Effector memory CD8-positive, alpha-beta T cell (primary cell): ENCODE data around the gene FAM171A1.
"Not testable (repeated sequence)": the region's sequence is repeated elsewhere in the genome, so short reads cannot be mapped to it uniquely, and the experiment has no call there.

Experiments
- ATAC-seq: fragments of 150-1000 bp; cut with Tn5 transposase; replicated peaks from 2 replicates; pipeline ENCODE4 v1.10.0; 2021; ENCODE audit warnings: mild to moderate bottlenecking, moderate library complexity
- DNase-seq, 3 experiments: peaks; one replicate each; pipeline ENCODE4 v3.0.0; 2021
- H3K27ac Mint-ChIP-seq, 2 donors: one replicate each; pipeline ENCODE4 v1.8.0; 2022; ENCODE audit warnings: mild to moderate bottlenecking in 2 of 2, mixed read lengths in 2 of 2, moderate library complexity in 2 of 2
- H3K27me3 Mint-ChIP-seq, 2 donors: one replicate each; pipeline ENCODE4 v1.8.0; 2022; ENCODE audit warnings: mixed read lengths in 2 of 2
- H3K36me3 Mint-ChIP-seq: one replicate; pipeline ENCODE4 v1.8.0; 2022; ENCODE audit warnings: mild to moderate bottlenecking, moderate library complexity, mixed read lengths; ENCODE audit not compliant: insufficient read depth
- H3K4me1 Mint-ChIP-seq, 2 donors: one replicate each; pipeline ENCODE4 v1.8.0; 2022; ENCODE audit warnings: low read depth in 2 of 2, mixed read lengths in 2 of 2
- H3K4me3 Mint-ChIP-seq, 2 donors: one replicate each; pipeline ENCODE4 v1.8.0; 2022; ENCODE audit warnings: mild to moderate bottlenecking in 2 of 2, mixed read lengths in 2 of 2, moderate library complexity in 2 of 2
- H3K9me3 Mint-ChIP-seq, 2 donors: one replicate each; pipeline ENCODE4 v1.8.0; 2022; ENCODE audit warnings: mixed read lengths in 2 of 2

Gene FAM171A1

DNA sequence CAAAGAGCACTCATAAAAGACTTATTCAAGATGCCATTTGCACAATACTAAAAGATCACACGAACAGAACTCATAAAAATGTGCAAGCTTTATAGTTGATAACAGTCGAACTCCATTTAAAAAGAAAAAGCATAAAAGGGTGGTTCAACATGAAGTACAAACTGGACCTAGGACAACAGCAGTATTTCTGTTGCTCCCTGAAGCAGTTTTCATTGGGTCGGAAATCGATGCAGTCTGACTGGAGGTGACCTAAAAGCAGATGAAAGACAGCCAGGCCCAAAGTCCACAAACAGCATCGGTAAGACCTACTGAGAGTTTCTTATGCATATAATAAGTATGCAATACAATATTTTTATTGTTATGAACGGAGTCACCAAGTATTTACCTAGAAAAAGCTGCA is 23.9 kb downstream of the FAM171A1 start:
- no peak for DNase-seq
- H3K4me3 Mint-ChIP-seq: no peak overlapping the region
- H3K4me1 Mint-ChIP-seq: no peaks in the 10 kb centered on the region
- H3K27me3 Mint-ChIP-seq: peaks cover 45 to 74% of the 10 kb centered on the region in 2 donors
- no peak overlapping the region for H3K27ac Mint-ChIP-seq
- H3K9me3 Mint-ChIP-seq: no peaks in the 10 kb centered on the region
- H3K36me3 Mint-ChIP-seq: peaks cover 3% of the 10 kb centered on the region
- ATAC-seq: no peak

DNA sequence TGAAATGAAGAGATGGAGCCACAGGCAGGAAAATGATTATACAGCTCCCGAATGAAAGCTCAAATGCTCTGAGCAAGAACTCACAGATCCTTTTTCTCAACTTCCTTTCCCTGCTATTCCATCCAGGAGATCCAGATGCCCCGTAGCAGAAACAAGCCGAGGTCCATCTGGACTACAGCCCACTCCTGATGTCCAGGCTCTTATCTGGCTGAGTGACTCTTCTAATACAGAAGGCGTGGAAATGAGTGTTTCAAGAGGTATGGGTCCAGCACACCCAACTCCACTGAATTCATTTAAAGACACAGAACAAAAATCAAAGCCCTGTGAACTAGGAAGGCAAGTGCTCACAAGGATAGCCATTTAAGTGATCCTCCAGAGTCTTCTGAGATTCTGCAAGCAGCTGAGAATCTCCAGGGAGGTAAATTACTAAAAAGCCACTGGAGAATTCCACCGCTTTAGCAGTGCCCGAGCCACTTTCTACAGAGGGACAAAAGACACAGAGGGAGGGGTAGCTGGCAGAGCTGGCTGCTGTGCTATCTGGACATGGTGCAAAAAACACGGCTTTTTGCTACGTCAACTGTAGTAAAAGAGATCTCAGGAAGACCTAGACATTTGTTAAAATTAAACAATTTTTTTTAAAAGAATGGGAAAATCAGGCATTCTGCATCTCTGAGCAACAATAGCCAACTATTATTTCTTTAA is 24.5 kb downstream of the FAM171A1 start:
- ATAC-seq (no peak), DNase-seq (no peak)
- no peaks in the 10 kb centered on the region for H3K9me3 Mint-ChIP-seq
- peaks cover 3% of the 10 kb centered on the region for H3K36me3 Mint-ChIP-seq
- H3K4me3 Mint-ChIP-seq: no peak overlapping the region
- H3K27ac Mint-ChIP-seq: no peak overlapping the region
- H3K4me1 Mint-ChIP-seq: no peaks in the 10 kb centered on the region
- peaks cover 43 to 77% of the 10 kb centered on the region in 2 donors for H3K27me3 Mint-ChIP-seq

DNA sequence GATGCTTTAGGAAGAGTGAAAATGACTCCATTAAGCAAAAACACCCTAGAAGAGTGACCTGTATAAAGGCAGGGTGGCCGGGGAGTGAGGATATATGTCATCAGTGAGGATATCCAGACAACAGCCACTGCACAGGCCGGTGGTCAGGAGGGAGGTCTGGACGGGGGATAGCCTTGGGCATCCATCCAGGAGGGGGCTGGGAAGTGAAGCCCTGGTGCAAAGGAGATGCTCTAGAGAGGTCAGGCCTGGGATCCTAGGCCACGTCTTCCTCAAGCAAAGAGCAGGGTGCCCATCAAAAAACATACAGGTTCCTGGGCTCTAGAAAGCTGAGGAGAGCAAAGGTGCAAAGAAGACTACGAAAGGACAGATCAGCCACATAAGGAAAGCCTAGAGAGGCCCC is 25.6 kb downstream of the FAM171A1 start:
- ATAC-seq: no peak

DNA sequence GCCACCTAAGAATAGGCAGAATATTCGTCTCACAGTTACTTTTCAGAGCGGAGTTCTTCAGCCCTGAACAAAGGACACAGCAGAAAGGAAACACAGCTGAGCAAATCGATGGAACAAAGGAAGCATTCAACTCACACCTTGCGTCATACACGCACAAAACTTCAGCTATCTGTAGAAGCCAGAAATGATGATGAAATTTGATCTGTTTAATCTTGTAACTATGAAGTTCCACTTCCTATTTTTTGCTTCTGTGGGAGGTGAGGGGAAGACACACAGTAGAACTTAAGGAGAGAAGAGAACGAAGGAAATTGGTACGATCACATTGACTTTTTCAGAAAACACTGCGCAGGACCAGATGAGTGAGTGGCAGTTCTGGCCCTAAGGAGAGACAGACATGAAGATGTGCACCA is 26.2 kb downstream of the FAM171A1 start:
- Mint-ChIP-seq H3K27me3 (peaks cover 31 to 77% of the 10 kb centered on the region in 2 donors), H3K4me1 (no peaks in the 10 kb centered on the region), H3K9me3 (no peaks in the 10 kb centered on the region), H3K36me3 (peaks cover 3% of the 10 kb centered on the region), H3K4me3 (no peak overlapping the region), H3K27ac (no peak overlapping the region)
- DNase-seq: no peak
- no peak for ATAC-seq

More for the DNA sequence above, 25.6 kb downstream of the FAM171A1 start:
- Mint-ChIP-seq H3K36me3 (peaks cover 3% of the 10 kb centered on the region), H3K4me1 (no peaks in the 10 kb centered on the region), H3K4me3 (no peak overlapping the region), H3K27me3 (peaks cover 32 to 75% of the 10 kb centered on the region in 2 donors), H3K27ac (no peak overlapping the region), H3K9me3 (no peaks in the 10 kb centered on the region)
- DNase-seq: no peak

DNA sequence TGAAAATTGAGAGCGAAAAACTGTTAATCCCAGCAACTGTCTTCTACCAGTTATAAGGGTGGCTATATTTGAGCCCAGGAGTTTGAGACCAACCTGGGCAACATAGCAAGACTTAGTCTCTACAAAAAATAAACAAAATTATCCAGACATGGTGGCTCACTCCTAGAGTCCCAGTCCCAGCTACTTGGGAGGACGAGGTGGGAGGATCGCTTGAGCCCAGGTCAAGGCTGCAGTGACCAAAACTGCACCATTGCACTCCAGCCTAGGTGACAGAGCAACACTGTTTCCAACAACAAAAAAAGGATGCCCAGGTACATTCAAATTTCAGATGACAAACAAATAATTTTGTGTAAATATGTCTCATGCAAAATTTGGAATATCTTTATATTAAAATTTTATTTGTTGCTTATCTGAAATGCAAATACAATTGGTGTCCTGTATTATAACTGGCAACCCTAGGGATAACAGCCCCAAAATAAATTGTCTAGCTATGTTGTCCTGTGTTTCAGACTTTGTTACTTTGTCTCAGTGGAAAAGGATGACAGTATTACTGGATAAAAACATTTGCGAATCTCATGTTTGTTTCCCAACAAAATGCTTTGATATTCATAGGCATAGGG is 26.7 kb downstream of the FAM171A1 start:
- ATAC-seq (no peak), DNase-seq (no peak)
- Mint-ChIP-seq H3K4me3 (no peak overlapping the region), H3K27ac (no peak overlapping the region), H3K4me1 (no peaks in the 10 kb centered on the region), H3K9me3 (no peaks in the 10 kb centered on the region), H3K36me3 (peaks cover 3% of the 10 kb centered on the region), H3K27me3 (peaks cover 29 to 77% of the 10 kb centered on the region in 2 donors)

DNA sequence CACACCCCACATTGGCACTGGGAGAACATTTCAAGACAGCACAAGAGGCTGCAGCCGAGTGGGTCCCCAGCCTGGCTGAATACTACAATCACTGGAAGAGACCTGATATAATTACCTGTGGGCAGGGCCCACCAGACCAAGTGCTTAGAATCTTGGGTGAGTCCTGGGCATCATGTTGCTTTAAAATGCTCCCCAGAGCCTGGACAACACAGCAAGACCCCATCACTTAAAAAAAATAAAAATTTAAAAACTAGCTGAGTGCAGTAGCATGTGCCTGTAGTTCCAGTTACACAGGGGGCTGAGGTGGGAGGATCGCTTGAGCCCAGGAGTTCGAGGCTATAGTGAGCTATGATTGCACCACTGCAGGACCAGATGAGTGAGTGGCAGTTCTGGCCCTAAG is 28.1 kb downstream of the FAM171A1 start:
- Mint-ChIP-seq H3K9me3 (no peaks in the 10 kb centered on the region), H3K4me3 (no peak overlapping the region), H3K27me3 (peaks cover 25 to 76% of the 10 kb centered on the region in 2 donors), H3K27ac (no peak overlapping the region), H3K36me3 (peaks cover 3% of the 10 kb centered on the region), H3K4me1 (no peaks in the 10 kb centered on the region)
- DNase-seq (no peak), ATAC-seq (no peak)

DNA sequence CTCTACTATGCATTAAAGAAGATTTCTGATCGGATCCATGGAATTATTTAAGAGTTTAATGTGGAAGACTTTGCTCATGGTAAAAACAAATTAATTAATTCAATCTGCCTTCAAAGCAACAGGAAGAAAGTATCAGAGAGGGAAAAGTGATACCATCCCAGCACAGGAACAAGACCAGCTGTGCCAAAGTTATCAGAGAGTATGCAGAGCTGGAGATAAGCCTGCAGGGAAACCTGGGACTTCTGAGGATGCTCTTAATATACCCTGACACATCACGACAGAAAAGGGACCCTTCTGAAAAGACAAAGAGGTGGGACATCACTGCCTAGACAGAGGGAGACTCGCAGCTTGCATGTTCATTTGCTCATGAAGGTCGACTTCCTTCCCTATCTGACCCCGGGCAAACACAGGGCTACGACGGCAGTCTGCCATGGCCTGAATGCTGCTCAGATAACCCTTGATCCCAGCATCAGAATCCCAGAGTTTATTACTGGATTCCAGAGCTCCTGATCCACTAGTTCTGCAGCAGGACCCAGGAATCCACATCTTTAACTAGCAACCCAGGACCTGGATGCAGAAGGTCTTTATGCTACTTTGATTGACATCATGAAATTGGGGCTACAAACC is 29.5 kb downstream of the FAM171A1 start:
- H3K27ac Mint-ChIP-seq: no peak overlapping the region
- no peaks in the 10 kb centered on the region for H3K9me3 Mint-ChIP-seq
- H3K4me3 Mint-ChIP-seq: no peak overlapping the region
- peaks cover 29 to 75% of the 10 kb centered on the region in 2 donors for H3K27me3 Mint-ChIP-seq
- DNase-seq: no peak
- no peak for ATAC-seq
- no peaks in the 10 kb centered on the region for H3K4me1 Mint-ChIP-seq
- H3K36me3 Mint-ChIP-seq: peaks cover 3% of the 10 kb centered on the region

DNA sequence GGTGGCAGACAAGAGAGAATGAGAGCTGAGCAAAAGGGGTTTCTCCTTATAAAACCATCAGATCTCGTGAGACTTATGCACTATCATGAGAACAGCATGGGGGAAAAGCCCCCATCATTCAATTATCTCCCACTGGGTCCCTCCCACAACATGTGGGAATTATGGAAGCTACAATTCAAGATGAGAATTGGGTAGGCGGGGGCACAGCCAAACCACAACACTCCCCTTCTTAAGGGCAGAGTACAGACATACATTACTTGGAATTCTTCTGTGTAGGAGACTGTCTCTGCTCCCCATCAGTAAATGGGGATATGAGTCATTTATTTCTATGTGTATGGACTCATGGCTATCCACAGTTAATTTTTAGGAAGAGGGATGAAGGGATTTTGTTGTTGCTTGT is 31.2 kb downstream of the FAM171A1 start:
- DNase-seq: no peak
- Mint-ChIP-seq H3K27ac (no peak overlapping the region), H3K9me3 (no peaks in the 10 kb centered on the region), H3K4me3 (no peak overlapping the region), H3K36me3 (peaks cover 3% of the 10 kb centered on the region), H3K27me3 (peaks cover 21 to 58% of the 10 kb centered on the region in 2 donors), H3K4me1 (no peaks in the 10 kb centered on the region)
- no peak for ATAC-seq

DNA sequence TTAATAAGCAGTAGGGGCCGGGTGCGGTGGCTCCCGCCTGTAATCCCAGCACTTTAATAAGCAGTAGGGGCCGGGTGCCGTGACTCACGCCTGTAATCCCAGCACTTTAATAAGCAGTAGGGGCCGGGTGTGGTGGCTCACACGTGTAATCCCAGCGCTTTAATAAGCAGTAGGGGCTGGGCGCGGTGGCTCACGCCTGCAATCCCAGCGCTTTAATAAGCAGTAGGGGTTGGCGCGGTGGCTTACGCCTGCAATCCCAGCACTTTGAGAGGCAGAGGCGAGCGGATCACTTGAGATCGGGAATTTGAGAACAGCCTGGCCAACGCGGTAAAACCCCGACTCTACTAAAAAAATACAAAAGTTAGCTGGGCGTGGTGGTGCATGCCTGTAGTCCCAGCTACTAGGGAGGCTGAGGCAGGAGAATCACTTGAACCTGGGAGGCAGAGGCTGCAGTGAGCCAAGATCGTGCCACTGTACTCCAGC is 33.6 kb downstream of the FAM171A1 start:
- H3K27me3 Mint-ChIP-seq: peaks cover 14 to 35% of the 10 kb centered on the region in 2 donors
- H3K36me3 Mint-ChIP-seq, ATAC-seq, H3K4me3 Mint-ChIP-seq, DNase-seq, H3K27ac Mint-ChIP-seq, H3K9me3 Mint-ChIP-seq, H3K4me1 Mint-ChIP-seq: not testable (repeated sequence)

DNA sequence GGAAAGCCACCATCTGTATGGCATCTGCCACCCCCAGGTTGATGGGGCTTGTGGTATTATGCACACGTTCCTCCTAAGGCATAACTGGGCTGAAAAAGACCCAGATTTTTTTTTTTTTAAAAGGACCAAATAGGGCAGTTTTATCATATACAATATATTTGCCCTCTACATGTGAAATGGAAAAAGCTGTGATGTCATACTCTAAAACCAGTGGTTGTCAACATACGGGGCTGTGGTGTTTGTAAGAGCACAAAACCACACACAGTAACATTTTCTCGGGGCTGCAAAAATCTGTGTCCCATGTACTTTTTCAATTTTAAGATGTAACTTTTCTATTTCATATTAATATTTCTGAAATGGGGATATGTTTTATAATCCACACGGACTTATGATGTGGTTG is 34.9 kb downstream of the FAM171A1 start:
- no peak for ATAC-seq
- no peak for DNase-seq
- H3K4me3 Mint-ChIP-seq: no peak overlapping the region
- peaks cover 13 to 22% of the 10 kb centered on the region in 2 donors for H3K27me3 Mint-ChIP-seq
- no peaks in the 10 kb centered on the region for H3K4me1 Mint-ChIP-seq
- no peak overlapping the region for H3K27ac Mint-ChIP-seq
- no peaks in the 10 kb centered on the region for H3K36me3 Mint-ChIP-seq
- H3K9me3 Mint-ChIP-seq: no peaks in the 10 kb centered on the region

DNA sequence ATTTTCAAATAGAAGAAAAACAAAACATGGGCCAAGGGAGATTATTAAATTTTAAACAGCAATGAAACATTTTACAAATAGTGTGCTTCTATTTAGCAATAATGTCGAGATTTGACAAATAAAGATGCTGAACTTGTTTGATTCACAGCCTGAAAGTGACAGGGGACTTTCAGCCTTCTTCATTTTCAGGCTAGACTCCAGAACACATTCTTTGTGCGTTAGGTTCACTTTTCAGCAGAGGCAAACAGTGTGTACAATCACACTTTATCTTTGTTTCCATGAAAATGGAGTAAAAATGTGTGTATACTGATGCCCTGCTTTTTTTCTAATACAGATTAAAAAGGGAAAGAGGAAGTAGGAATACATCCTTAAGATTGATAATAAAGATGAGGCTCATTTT is 35.6 kb downstream of the FAM171A1 start:
- ATAC-seq: no peak
- DNase-seq: no peak
- Mint-ChIP-seq H3K27me3 (peaks cover 13 to 17% of the 10 kb centered on the region in 2 donors), H3K36me3 (no peaks in the 10 kb centered on the region), H3K4me3 (no peak overlapping the region), H3K4me1 (no peaks in the 10 kb centered on the region), H3K27ac (no peak overlapping the region), H3K9me3 (no peaks in the 10 kb centered on the region)

DNA sequence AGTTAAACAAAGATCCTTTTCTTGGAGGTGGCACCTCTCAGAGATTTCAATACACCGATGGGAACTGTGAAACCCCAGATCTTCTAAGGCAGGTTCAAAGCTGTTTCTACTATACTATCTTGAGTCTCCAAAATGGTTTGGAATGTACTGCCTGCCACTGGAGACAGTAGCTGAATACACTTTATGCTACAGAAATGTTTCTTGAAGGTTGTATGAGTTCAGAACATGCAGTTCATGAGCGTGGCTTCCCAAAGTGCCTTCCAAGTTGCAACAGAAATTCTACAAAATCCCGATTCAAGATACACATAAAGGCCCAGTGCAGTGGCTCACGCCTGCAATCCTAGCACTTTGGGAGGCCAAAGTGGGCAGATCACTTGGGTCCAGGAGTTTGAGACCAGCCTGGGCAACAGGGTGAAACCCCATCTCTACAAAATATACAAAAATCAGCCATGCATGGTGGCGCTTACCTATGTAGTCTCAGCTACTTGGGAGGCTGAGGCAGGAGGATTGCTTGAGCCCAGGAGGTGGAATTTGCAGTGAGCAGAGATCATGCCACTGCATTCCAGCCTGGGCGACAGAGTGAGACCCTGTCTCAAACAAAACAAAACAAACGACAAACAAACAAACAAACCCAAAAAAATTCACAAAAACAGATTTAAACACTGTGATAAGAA is 36.3 kb downstream of the FAM171A1 start:
- DNase-seq (no peak), ATAC-seq (no peak)
- Mint-ChIP-seq H3K4me1 (no peaks in the 10 kb centered on the region), H3K36me3 (no peaks in the 10 kb centered on the region), H3K4me3 (no peak overlapping the region), H3K9me3 (no peaks in the 10 kb centered on the region), H3K27ac (no peak overlapping the region), H3K27me3 (peaks cover 10 to 13% of the 10 kb centered on the region in 2 donors)

DNA sequence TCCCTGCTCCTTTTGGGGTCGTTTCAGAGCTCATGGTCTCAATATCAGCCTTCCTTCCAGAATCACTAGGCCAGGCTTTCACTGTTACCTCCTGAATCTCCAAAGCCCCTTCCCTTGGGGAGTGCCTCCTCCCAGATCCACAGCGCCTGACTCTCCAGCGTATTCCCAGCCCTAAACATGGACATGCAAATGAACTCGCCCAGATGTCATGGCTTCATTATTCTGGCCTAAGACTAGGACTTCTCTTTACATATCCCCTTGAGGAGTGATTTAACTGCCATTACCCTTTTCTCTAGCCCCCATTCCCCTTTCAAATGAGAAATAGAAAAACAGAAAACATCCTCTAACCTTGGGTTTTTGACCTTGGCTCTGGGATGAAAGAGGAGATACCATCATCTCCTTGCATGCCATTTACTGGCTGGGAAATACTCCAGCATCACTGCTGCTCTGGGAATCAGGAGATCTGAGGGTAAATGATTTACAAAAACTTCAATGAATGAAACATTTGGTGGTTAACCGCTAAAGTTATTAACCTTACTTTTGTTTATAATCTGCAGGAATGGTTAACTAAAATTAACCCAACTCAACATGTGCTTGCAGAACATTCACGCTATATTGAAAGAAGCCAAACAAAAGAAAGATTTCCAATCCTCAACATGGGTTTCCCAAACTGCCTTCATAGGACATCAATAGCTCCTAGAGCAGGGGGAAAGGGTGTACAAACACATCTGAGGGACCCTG is 37.0 kb downstream of the FAM171A1 start:
- H3K4me3 Mint-ChIP-seq: no peak overlapping the region

More for the DNA sequence above, 37.0 kb downstream of the FAM171A1 start:
- Mint-ChIP-seq H3K36me3 (no peaks in the 10 kb centered on the region), H3K27ac (no peak overlapping the region), H3K27me3 (peaks cover 3 to 7% of the 10 kb centered on the region in 2 donors), H3K9me3 (no peaks in the 10 kb centered on the region), H3K4me1 (no peaks in the 10 kb centered on the region)
- ATAC-seq: no peak
- DNase-seq: no peak
